ENCODE results near the gene TMPRSS7.

DNA sequence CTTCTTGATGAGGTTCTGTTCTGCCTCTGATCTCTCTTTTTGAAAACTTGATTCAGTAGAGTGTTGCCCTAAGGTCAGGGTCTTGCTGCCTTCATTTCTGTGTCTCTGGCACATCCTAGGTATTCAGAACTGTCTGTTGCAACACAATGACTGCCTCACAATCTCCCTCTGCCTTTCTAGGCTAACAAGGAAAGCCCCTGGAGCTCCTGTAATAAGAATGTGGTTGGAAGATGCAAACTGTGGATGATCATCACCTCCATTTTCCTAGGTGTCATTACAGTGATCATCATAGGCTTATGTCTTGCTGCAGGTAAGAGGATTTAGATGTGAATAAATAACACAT lies 58.6 kb downstream of the TMPRSS7 start:
- TF ChIP-seq YY1 (IDR thresholded peaks at IDR 0.05; ENCODE audit: insufficient read depth, insufficient read length) (no peak), ZNF274 (IDR thresholded peaks at IDR 0.05; ENCODE audit: low read depth, low read length) (no peak), SUZ12 (IDR thresholded peaks at IDR 0.05; ENCODE audit: extremely low read depth, insufficient read depth, insufficient read length) (no peak)

Data from NT2/D1 (cell line).